ENCODE measurements around the gene MAP6. TPM values are rescaled to one million over a fixed set of nuclear protein-coding genes. Genes with fewer than 3 reads are reported as not detected.

MAP6 gene
- total RNA-seq, 1 experiment from 2014 or later = 3.0 TPM

DNA sequence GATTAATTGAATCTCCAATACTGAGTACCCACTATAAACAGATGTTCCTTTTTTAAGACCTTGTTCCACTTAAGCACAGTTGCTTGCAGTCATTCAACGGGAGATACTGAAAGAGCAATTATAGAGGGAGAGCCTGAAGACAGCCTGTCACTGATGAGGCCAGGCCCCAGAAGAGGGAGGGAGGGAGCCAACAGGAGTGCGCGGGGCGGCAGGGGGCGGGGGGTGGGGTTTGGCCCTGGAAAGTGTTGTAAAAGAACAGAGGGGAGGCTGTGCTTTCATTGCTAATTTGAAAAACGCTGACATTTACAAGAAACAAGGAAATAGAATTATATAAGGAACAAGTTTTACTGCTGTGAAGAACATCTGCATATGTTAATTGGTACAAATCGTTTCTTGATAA lies 53.1 kb downstream of the MAP6 start:
- H3K4me1 ChIP-seq (ENCODE audit: low read length) = peaks cover 10% of the 10 kb centered on the region
- no peaks in the 10 kb centered on the region for H4K20me1 ChIP-seq (ENCODE audit: insufficient read depth, low read depth, low read length)
- no peak overlapping the region for H2AFZ ChIP-seq (ENCODE audit: low read length)
- H3K9ac ChIP-seq (ENCODE audit: low read length) = no peak overlapping the region
- H3K9me2 ChIP-seq (replicated peaks; ENCODE audit: insufficient read depth, low read length) = no peaks in the 10 kb centered on the region
- H3K27me3 ChIP-seq (ENCODE audit: low read length) = no peaks in the 10 kb centered on the region
- no peak overlapping the region for H3K4me2 ChIP-seq (ENCODE audit: low read depth, low read length, poor library complexity, severe bottlenecking)
- no peaks in the 10 kb centered on the region for H3K79me2 ChIP-seq (ENCODE audit: low read length)
- H3K27ac ChIP-seq (ENCODE audit: low read length) = no peak overlapping the region
- no peaks in the 10 kb centered on the region for H3K9me3 ChIP-seq (ENCODE audit: low read length)
- DNase-seq = no peak
- no peaks in the 10 kb centered on the region for H3K36me3 ChIP-seq (ENCODE audit: insufficient read depth, low read length)
- no peak overlapping the region for H3K4me3 ChIP-seq (ENCODE audit: low read length)

DNA sequence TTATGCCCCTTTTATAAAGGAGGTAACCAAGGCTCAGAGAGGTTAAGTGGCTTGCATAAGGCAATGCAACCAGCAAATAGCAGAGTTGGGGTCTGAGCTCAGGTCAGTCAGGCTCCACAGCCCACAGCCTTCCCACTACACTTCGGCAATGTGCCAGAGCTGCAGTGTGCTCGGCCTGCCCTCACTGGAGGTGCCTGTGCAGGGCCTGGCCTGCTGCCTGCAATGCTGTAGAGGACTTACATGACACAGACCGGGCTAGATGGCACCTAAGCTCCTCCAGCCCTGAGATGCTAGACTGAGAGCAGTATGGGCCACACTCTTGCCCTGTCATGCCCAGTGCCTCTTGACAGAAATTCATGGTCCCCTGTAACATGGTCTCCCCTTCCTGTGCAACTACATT lies 57.0 kb downstream of the MAP6 start:
- H3K9me2 ChIP-seq (replicated peaks; ENCODE audit: insufficient read depth, low read length) = no peaks in the 10 kb centered on the region
- H3K4me1 ChIP-seq (ENCODE audit: low read length) = peaks cover 10% of the 10 kb centered on the region
- H3K79me2 ChIP-seq (ENCODE audit: low read length) = no peaks in the 10 kb centered on the region
- no peak overlapping the region for H3K4me3 ChIP-seq (ENCODE audit: low read length)
- no peaks in the 10 kb centered on the region for H3K27me3 ChIP-seq (ENCODE audit: low read length)
- no peaks in the 10 kb centered on the region for H3K36me3 ChIP-seq (ENCODE audit: insufficient read depth, low read length)
- no peak overlapping the region for H2AFZ ChIP-seq (ENCODE audit: low read length)
- H3K27ac ChIP-seq (ENCODE audit: low read length) = no peak overlapping the region
- H3K9ac ChIP-seq (ENCODE audit: low read length) = no peak overlapping the region
- DNase-seq = no peak
- H4K20me1 ChIP-seq (ENCODE audit: insufficient read depth, low read depth, low read length) = no peaks in the 10 kb centered on the region
- no peaks in the 10 kb centered on the region for H3K9me3 ChIP-seq (ENCODE audit: low read length)
- H3K4me2 ChIP-seq (ENCODE audit: low read depth, low read length, poor library complexity, severe bottlenecking) = no peak overlapping the region

DNA sequence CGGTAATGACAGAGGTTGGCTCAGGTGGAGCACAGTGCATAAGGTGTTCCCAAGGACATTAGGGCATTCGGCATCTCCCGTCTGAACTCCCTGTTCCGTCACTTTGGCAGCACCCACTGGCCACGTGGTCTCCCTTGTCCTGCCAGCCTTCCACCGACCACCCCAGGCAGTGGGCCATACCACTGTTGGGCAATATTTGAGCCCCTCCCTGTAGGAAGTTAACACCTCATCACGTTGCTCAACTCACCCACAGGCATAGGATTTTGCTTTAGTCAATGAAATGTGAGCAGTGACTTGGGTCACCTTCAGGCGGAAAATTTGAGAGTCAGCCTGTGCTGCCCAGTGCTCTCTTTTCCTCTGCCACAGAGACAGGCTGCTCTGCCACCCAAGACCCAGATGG lies 62.7 kb downstream of the MAP6 start:
- no peaks in the 10 kb centered on the region for H3K9me3 ChIP-seq (ENCODE audit: low read length)
- H3K9me2 ChIP-seq (replicated peaks; ENCODE audit: insufficient read depth, low read length) = no peaks in the 10 kb centered on the region
- no peak overlapping the region for H3K9ac ChIP-seq (ENCODE audit: low read length)
- H3K4me1 ChIP-seq (ENCODE audit: low read length) = no peaks in the 10 kb centered on the region
- no peak for DNase-seq
- no peaks in the 10 kb centered on the region for H4K20me1 ChIP-seq (ENCODE audit: insufficient read depth, low read depth, low read length)
- H3K27ac ChIP-seq (ENCODE audit: low read length) = no peak overlapping the region
- H3K36me3 ChIP-seq (ENCODE audit: insufficient read depth, low read length) = no peaks in the 10 kb centered on the region
- H3K4me2 ChIP-seq (ENCODE audit: low read depth, low read length, poor library complexity, severe bottlenecking) = no peak overlapping the region
- no peak overlapping the region for H2AFZ ChIP-seq (ENCODE audit: low read length)
- no peak overlapping the region for H3K4me3 ChIP-seq (ENCODE audit: low read length)
- no peaks in the 10 kb centered on the region for H3K79me2 ChIP-seq (ENCODE audit: low read length)
- H3K27me3 ChIP-seq (ENCODE audit: low read length) = no peaks in the 10 kb centered on the region

DNA sequence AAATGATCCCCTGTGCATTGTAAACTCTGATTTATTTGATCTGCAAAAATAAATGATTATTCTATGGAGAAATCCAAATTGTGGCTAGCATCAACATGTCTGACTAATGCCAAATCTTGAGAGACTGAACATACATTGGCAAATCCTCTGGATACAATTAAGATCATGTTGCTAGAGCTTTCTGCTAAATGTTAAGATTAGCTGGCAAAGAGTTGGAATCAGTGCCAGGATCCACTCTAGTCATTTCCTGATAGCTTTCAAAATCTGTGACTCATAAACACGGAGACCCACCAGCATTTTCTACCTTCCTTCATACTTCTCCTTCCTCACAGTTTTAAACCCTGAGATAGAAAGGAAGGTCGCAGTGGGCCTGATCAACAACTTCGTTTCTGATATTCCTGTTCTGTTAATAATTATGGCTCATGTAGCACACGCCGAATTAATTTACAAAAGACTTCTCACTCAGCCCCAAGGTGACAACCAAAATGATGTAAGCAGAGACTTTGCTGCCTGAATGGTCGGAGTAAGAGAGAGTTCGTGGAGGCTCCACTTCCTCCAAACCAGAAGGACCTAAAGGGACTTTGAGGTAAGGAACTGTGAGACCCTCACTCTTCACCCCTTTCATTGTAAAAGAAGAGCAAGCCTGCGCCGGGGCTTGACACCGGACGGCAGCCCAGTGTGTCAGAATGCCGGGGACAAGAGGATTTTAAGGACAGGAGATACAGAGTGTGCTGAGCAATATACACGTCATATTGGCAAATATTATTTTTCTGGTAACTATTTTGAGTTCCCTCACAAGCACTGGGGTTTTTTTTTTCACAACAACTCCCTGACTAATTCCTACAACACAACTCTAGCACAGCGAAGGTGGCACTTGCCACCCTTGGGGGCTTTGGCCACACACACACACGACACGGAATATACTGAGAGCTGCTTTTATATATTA lies 64.8 kb downstream of the MAP6 start:
- Histone ChIP-seq H3K36me3 (ENCODE audit: insufficient read depth, low read length) (no peaks in the 10 kb centered on the region), H3K27me3 (ENCODE audit: low read length) (no peaks in the 10 kb centered on the region), H3K4me2 (ENCODE audit: low read depth, low read length, poor library complexity, severe bottlenecking) (no peak overlapping the region), H3K27ac (ENCODE audit: low read length) (no peak overlapping the region), H3K9me2 (replicated peaks; ENCODE audit: insufficient read depth, low read length) (no peaks in the 10 kb centered on the region), H4K20me1 (ENCODE audit: insufficient read depth, low read depth, low read length) (no peaks in the 10 kb centered on the region), H3K79me2 (ENCODE audit: low read length) (no peaks in the 10 kb centered on the region), H3K4me1 (ENCODE audit: low read length) (peaks cover 8% of the 10 kb centered on the region), H2AFZ (ENCODE audit: low read length) (no peak overlapping the region), H3K9ac (ENCODE audit: low read length) (no peak overlapping the region), H3K4me3 (ENCODE audit: low read length) (no peak overlapping the region), H3K9me3 (ENCODE audit: low read length) (no peaks in the 10 kb centered on the region)
- DNase-seq = no peak

DNA sequence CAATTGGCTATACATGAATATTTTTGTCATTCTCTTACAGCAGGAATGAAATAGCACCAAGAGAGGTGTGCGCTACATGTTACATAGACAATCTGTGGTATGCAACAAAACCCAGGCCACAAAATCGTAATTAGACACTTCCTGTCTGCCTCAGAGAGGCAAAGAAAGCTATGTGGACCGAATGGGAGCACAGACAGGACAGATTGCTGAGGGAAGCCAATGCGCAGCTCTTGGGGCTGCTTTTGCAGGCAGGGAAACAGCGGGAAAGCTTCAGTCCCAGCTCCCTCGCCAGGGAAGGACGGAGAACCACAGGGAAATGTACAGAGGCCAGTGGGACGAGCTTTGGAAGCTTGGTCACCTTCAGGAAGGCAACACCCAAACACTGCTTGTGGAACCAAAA lies 65.9 kb downstream of the MAP6 start:
- H3K9me3 ChIP-seq (ENCODE audit: low read length) = no peaks in the 10 kb centered on the region
- peaks cover 19% of the 10 kb centered on the region for H3K4me1 ChIP-seq (ENCODE audit: low read length)
- H3K36me3 ChIP-seq (ENCODE audit: insufficient read depth, low read length) = no peaks in the 10 kb centered on the region
- no peak overlapping the region for H3K27ac ChIP-seq (ENCODE audit: low read length)
- H3K4me2 ChIP-seq (ENCODE audit: low read depth, low read length, poor library complexity, severe bottlenecking) = no peak overlapping the region
- no peaks in the 10 kb centered on the region for H3K79me2 ChIP-seq (ENCODE audit: low read length)
- no peak for DNase-seq
- H3K9me2 ChIP-seq (replicated peaks; ENCODE audit: insufficient read depth, low read length) = no peaks in the 10 kb centered on the region
- H2AFZ ChIP-seq (ENCODE audit: low read length) = no peak overlapping the region
- no peaks in the 10 kb centered on the region for H3K27me3 ChIP-seq (ENCODE audit: low read length)
- no peak overlapping the region for H3K9ac ChIP-seq (ENCODE audit: low read length)
- H4K20me1 ChIP-seq (ENCODE audit: insufficient read depth, low read depth, low read length) = no peaks in the 10 kb centered on the region
- no peak overlapping the region for H3K4me3 ChIP-seq (ENCODE audit: low read length)

DNA sequence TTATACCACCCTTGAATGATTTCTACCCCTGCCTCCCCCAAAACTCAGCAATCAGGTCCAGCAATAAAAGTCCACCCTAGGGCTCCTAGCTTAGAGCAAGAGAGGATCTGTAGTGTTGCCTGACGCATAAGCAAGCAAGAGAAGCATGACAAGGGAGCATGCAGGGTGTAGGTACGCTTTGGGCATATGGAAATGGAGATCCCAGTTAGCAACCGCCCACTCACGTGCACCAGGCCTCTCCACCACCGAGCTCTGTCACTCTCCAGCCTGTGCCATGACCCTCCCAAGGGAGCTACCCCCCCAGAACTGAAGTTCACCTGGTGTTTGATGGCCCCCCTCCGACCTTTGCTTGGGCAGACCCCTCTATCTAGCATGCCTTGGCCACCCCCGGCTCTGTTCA lies 67.3 kb downstream of the MAP6 start:
- no peak overlapping the region for H3K27ac ChIP-seq (ENCODE audit: low read length)
- no peak overlapping the region for H3K4me3 ChIP-seq (ENCODE audit: low read length)
- no peaks in the 10 kb centered on the region for H3K9me3 ChIP-seq (ENCODE audit: low read length)
- no peak for DNase-seq
- no peaks in the 10 kb centered on the region for H3K27me3 ChIP-seq (ENCODE audit: low read length)
- no peaks in the 10 kb centered on the region for H4K20me1 ChIP-seq (ENCODE audit: insufficient read depth, low read depth, low read length)
- no peaks in the 10 kb centered on the region for H3K79me2 ChIP-seq (ENCODE audit: low read length)
- no peak overlapping the region for H3K9ac ChIP-seq (ENCODE audit: low read length)
- peaks cover 33% of the 10 kb centered on the region for H3K4me1 ChIP-seq (ENCODE audit: low read length)
- H2AFZ ChIP-seq (ENCODE audit: low read length) = no peak overlapping the region
- H3K9me2 ChIP-seq (replicated peaks; ENCODE audit: insufficient read depth, low read length) = no peaks in the 10 kb centered on the region
- no peaks in the 10 kb centered on the region for H3K36me3 ChIP-seq (ENCODE audit: insufficient read depth, low read length)
- H3K4me2 ChIP-seq (ENCODE audit: low read depth, low read length, poor library complexity, severe bottlenecking) = no peak overlapping the region

DNA sequence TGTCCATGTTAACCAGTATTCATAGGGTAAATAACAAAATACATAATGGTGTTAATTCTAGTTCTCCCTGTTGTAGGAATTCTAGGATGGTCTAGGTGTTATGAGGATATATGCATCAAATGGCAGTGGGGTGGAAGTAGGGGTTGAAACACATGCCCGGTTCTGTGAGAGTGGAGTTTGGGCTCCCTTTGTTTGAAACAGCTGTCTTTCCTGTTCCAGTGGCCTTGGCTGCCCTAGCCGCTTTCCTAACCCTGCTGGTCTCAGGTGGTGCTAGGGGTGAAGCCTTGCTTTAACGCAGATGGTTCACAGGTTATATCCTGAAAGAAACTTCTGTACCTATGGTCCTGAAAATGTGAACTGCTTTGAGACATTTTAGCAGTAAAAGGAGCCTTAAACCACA lies 68.5 kb downstream of the MAP6 start:
- no peaks in the 10 kb centered on the region for H3K9me2 ChIP-seq (replicated peaks; ENCODE audit: insufficient read depth, low read length)
- no peaks in the 10 kb centered on the region for H3K79me2 ChIP-seq (ENCODE audit: low read length)
- H4K20me1 ChIP-seq (ENCODE audit: insufficient read depth, low read depth, low read length) = no peaks in the 10 kb centered on the region
- no peak overlapping the region for H3K4me2 ChIP-seq (ENCODE audit: low read depth, low read length, poor library complexity, severe bottlenecking)
- DNase-seq = no peak
- H3K4me3 ChIP-seq (ENCODE audit: low read length) = no peak overlapping the region
- no peaks in the 10 kb centered on the region for H3K36me3 ChIP-seq (ENCODE audit: insufficient read depth, low read length)
- no peak overlapping the region for H2AFZ ChIP-seq (ENCODE audit: low read length)
- H3K9me3 ChIP-seq (ENCODE audit: low read length) = no peaks in the 10 kb centered on the region
- no peak overlapping the region for H3K9ac ChIP-seq (ENCODE audit: low read length)
- no peaks in the 10 kb centered on the region for H3K27me3 ChIP-seq (ENCODE audit: low read length)
- H3K27ac ChIP-seq (ENCODE audit: low read length) = no peak overlapping the region
- peaks cover 45% of the 10 kb centered on the region for H3K4me1 ChIP-seq (ENCODE audit: low read length)

DNA sequence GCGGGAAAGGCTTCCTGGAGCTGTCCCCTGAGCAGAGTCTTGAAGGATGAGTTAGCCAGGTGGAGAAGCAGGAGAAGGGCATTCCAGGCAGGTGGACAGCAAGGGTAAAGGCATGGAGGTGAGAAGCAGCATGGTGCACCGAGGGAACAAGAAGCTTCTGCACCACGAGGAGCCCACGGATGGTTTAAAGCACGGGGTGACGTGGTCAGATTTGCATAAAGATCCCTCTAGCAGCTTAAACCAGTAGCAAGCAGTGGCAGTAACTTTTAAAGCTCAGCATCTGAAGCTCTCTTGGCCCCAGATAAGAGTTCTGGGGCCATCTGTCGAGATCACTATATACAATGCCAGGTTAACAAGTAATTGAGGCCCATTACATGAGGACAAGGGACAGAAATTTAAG lies 69.9 kb downstream of the MAP6 start:
- no peaks in the 10 kb centered on the region for H3K9me3 ChIP-seq (ENCODE audit: low read length)
- no peak overlapping the region for H3K27ac ChIP-seq (ENCODE audit: low read length)
- no peaks in the 10 kb centered on the region for H3K9me2 ChIP-seq (replicated peaks; ENCODE audit: insufficient read depth, low read length)
- DNase-seq = no peak
- peaks cover 58% of the 10 kb centered on the region for H3K4me1 ChIP-seq (ENCODE audit: low read length)
- H3K9ac ChIP-seq (ENCODE audit: low read length) = peak overlapping the region; percentile 16; the same call in 1 of the 2 replicates
- no peak overlapping the region for H2AFZ ChIP-seq (ENCODE audit: low read length)
- peak overlapping the region; percentile 51 for H3K4me2 ChIP-seq (ENCODE audit: low read depth, low read length, poor library complexity, severe bottlenecking)
- no peak overlapping the region; the same call in 1 of the 2 replicates for H3K4me3 ChIP-seq (ENCODE audit: low read length)
- no peaks in the 10 kb centered on the region for H3K36me3 ChIP-seq (ENCODE audit: insufficient read depth, low read length)
- no peaks in the 10 kb centered on the region for H3K27me3 ChIP-seq (ENCODE audit: low read length)
- no peaks in the 10 kb centered on the region for H4K20me1 ChIP-seq (ENCODE audit: insufficient read depth, low read depth, low read length)
- H3K79me2 ChIP-seq (ENCODE audit: low read length) = no peaks in the 10 kb centered on the region

All from Karpas-422 (cell line).